ENCODE data around the gene NRG2. TPM values are rescaled to one million over a fixed set of nuclear protein-coding genes. Genes with fewer than 3 reads are reported as not detected.

NRG2 gene
- total RNA-seq, 2 experiments from 2014 or later = not detected

- Mint-ChIP-seq H3K4me3 (no peak overlapping the region), H3K27ac (no peak overlapping the region), H3K9me3 (no peaks in the 10 kb centered on the region), H3K36me3 (ENCODE audit: low read depth) (no peaks in the 10 kb centered on the region), H3K4me1 (ENCODE audit: low read depth) (no peaks in the 10 kb centered on the region), H3K27me3 (ENCODE audit: low read depth) (peaks cover 11% of the 10 kb centered on the region)
- no peak for DNase-seq
- CTCF ChIA-PET = interaction anchor here (2.1 kb wide), 1 partner anchor 44 kb away, joined by 8 read pairs; no protein-coding TSS in a partner anchor
- intact Hi-C loops (cut with micrococcal nuclease) = no loop called here
Observed at GRCh38 chr5:139924294-139925215, 118.5 kb downstream of the NRG2 start.

- intact Hi-C loops (cut with micrococcal nuclease) = no loop called here
- H3K4me3 Mint-ChIP-seq = no peak overlapping the region
- H3K4me1 Mint-ChIP-seq (ENCODE audit: low read depth) = no peaks in the 10 kb centered on the region
- DNase-seq = no peak
- CTCF ChIA-PET = interaction anchor here (0.7 kb wide), 1 partner anchor 22 kb away, joined by 3 read pairs; no protein-coding TSS in a partner anchor
- no peak overlapping the region for H3K27ac Mint-ChIP-seq
- no peaks in the 10 kb centered on the region for H3K9me3 Mint-ChIP-seq
- peaks cover 15% of the 10 kb centered on the region for H3K27me3 Mint-ChIP-seq (ENCODE audit: low read depth)
- no peaks in the 10 kb centered on the region for H3K36me3 Mint-ChIP-seq (ENCODE audit: low read depth)
Observed at GRCh38 chr5:139919308-139919707, 123.8 kb downstream of the NRG2 start.

GRCh38 chr5:139915834-139916233, 127.3 kb downstream of the NRG2 start:
- Mint-ChIP-seq H3K4me1 (ENCODE audit: low read depth) (no peaks in the 10 kb centered on the region), H3K27ac (no peak overlapping the region), H3K27me3 (ENCODE audit: low read depth) (peaks cover 12% of the 10 kb centered on the region), H3K36me3 (ENCODE audit: low read depth) (no peaks in the 10 kb centered on the region), H3K4me3 (no peak overlapping the region), H3K9me3 (no peaks in the 10 kb centered on the region)
- CTCF ChIA-PET = interaction anchor here (0.7 to 6.1 kb wide), 2 partner anchors 8 to 53 kb away, joined by 3 to 24 read pairs; no protein-coding TSS in a partner anchor
- DNase-seq = no peak
- intact Hi-C loops (cut with micrococcal nuclease) = no loop called here

GRCh38 chr5:139915266-139915665, 127.8 kb downstream of the NRG2 start:
- no peak overlapping the region for H3K4me3 Mint-ChIP-seq
- H3K27me3 Mint-ChIP-seq (ENCODE audit: low read depth) = peaks cover 12% of the 10 kb centered on the region
- intact Hi-C loops (cut with micrococcal nuclease) = no loop called here
- CTCF ChIA-PET = interaction anchor here (0.7 to 6.1 kb wide), 3 partner anchors 8 to 53 kb away, joined by 3 to 24 read pairs (median 3); no protein-coding TSS in a partner anchor
- DNase-seq = no peak
- no peaks in the 10 kb centered on the region for H3K36me3 Mint-ChIP-seq (ENCODE audit: low read depth)
- no peak overlapping the region for H3K27ac Mint-ChIP-seq
- no peaks in the 10 kb centered on the region for H3K9me3 Mint-ChIP-seq
- H3K4me1 Mint-ChIP-seq (ENCODE audit: low read depth) = no peaks in the 10 kb centered on the region

GRCh38 chr5:139914218-139914807, 128.8 kb downstream of the NRG2 start:
- H3K27ac Mint-ChIP-seq = no peak overlapping the region
- no peaks in the 10 kb centered on the region for H3K9me3 Mint-ChIP-seq
- H3K27me3 Mint-ChIP-seq (ENCODE audit: low read depth) = peaks cover 12% of the 10 kb centered on the region
- no peaks in the 10 kb centered on the region for H3K36me3 Mint-ChIP-seq (ENCODE audit: low read depth)
- DNase-seq = no peak
- H3K4me3 Mint-ChIP-seq = no peak overlapping the region
- H3K4me1 Mint-ChIP-seq (ENCODE audit: low read depth) = no peaks in the 10 kb centered on the region
- CTCF ChIA-PET = interaction anchor here (0.9 to 6.1 kb wide), 2 partner anchors 24 to 54 kb away, joined by 3 to 24 read pairs; no protein-coding TSS in a partner anchor
- intact Hi-C loops (cut with micrococcal nuclease) = no loop called here

GRCh38 chr5:139912804-139913203, 130.3 kb downstream of the NRG2 start:
- intact Hi-C loops (cut with micrococcal nuclease) = no loop called here
- no peaks in the 10 kb centered on the region for H3K9me3 Mint-ChIP-seq
- H3K36me3 Mint-ChIP-seq (ENCODE audit: low read depth) = no peaks in the 10 kb centered on the region
- peaks cover 12% of the 10 kb centered on the region for H3K27me3 Mint-ChIP-seq (ENCODE audit: low read depth)
- no peak for DNase-seq
- CTCF ChIA-PET = interaction anchor here (0.5 to 6.1 kb wide), 2 partner anchors 56 to 1106 kb away, joined by 3 to 24 read pairs; no protein-coding TSS in a partner anchor
- H3K27ac Mint-ChIP-seq = no peak overlapping the region
- H3K4me3 Mint-ChIP-seq = no peak overlapping the region
- H3K4me1 Mint-ChIP-seq (ENCODE audit: low read depth) = no peaks in the 10 kb centered on the region

GRCh38 chr5:139912158-139912557, 130.9 kb downstream of the NRG2 start:
- peaks cover 12% of the 10 kb centered on the region for H3K27me3 Mint-ChIP-seq (ENCODE audit: low read depth)
- H3K36me3 Mint-ChIP-seq (ENCODE audit: low read depth) = no peaks in the 10 kb centered on the region
- intact Hi-C loops (cut with micrococcal nuclease) = no loop called here
- H3K4me3 Mint-ChIP-seq = no peak overlapping the region
- CTCF ChIA-PET = interaction anchor here (0.6 to 6.1 kb wide), 2 partner anchors 56 to 1850 kb away, joined by 3 to 24 read pairs; no protein-coding TSS in a partner anchor
- DNase-seq = no peak
- no peaks in the 10 kb centered on the region for H3K4me1 Mint-ChIP-seq (ENCODE audit: low read depth)
- H3K9me3 Mint-ChIP-seq = no peaks in the 10 kb centered on the region
- no peak overlapping the region for H3K27ac Mint-ChIP-seq

GRCh38 chr5:139911425-139912120, 131.5 kb downstream of the NRG2 start:
- Mint-ChIP-seq H3K27ac (no peak overlapping the region), H3K4me1 (ENCODE audit: low read depth) (no peaks in the 10 kb centered on the region), H3K27me3 (ENCODE audit: low read depth) (peaks cover 8% of the 10 kb centered on the region), H3K4me3 (no peak overlapping the region), H3K9me3 (no peaks in the 10 kb centered on the region), H3K36me3 (ENCODE audit: low read depth) (no peaks in the 10 kb centered on the region)
- CTCF ChIA-PET = interaction anchor here (0.6 to 6.1 kb wide), 2 partner anchors 57 to 1851 kb away, joined by 3 to 24 read pairs; no protein-coding TSS in a partner anchor
- intact Hi-C loops (cut with micrococcal nuclease) = no loop called here
- no peak for DNase-seq

GRCh38 chr5:139910901-139911300, 132.2 kb downstream of the NRG2 start:
- Mint-ChIP-seq H3K9me3 (no peaks in the 10 kb centered on the region), H3K4me3 (no peak overlapping the region), H3K4me1 (ENCODE audit: low read depth) (no peaks in the 10 kb centered on the region), H3K36me3 (ENCODE audit: low read depth) (no peaks in the 10 kb centered on the region), H3K27ac (peak overlapping the region; percentile 12), H3K27me3 (ENCODE audit: low read depth) (peaks cover 7% of the 10 kb centered on the region)
- no peak for DNase-seq
- intact Hi-C loops (cut with micrococcal nuclease) = no loop called here
- CTCF ChIA-PET = no interaction called here

- Mint-ChIP-seq H3K9me3 (no peaks in the 10 kb centered on the region), H3K36me3 (ENCODE audit: low read depth) (no peaks in the 10 kb centered on the region), H3K4me3 (no peak overlapping the region), H3K27ac (no peak overlapping the region), H3K4me1 (ENCODE audit: low read depth) (no peaks in the 10 kb centered on the region), H3K27me3 (ENCODE audit: low read depth) (peaks cover 4% of the 10 kb centered on the region)
- CTCF ChIA-PET = interaction anchor here (0.8 kb wide), 1 partner anchor 163 kb away, joined by 3 read pairs; no protein-coding TSS in a partner anchor
- DNase-seq = no peak
- intact Hi-C loops (cut with micrococcal nuclease) = no loop called here
Observed at GRCh38 chr5:139910036-139910435, 133.1 kb downstream of the NRG2 start.

- CTCF ChIA-PET = interaction anchor here (0.6 kb wide), 1 partner anchor 71 kb away, joined by 4 read pairs; no protein-coding TSS in a partner anchor
- intact Hi-C loops (cut with micrococcal nuclease) = no loop called here
- no peak for DNase-seq
Observed at GRCh38 chr5:139908749-139909148, 134.3 kb downstream of the NRG2 start.

GRCh38 chr5:139906661-139907060, 136.4 kb downstream of the NRG2 start:
- Mint-ChIP-seq H3K9me3 (no peaks in the 10 kb centered on the region), H3K27me3 (ENCODE audit: low read depth) (peaks cover 18% of the 10 kb centered on the region), H3K4me3 (no peak overlapping the region), H3K36me3 (ENCODE audit: low read depth) (no peaks in the 10 kb centered on the region), H3K27ac (no peak overlapping the region), H3K4me1 (ENCODE audit: low read depth) (peaks cover 3% of the 10 kb centered on the region)
- DNase-seq = no peak
- CTCF ChIA-PET = no interaction called here
- intact Hi-C loops (cut with micrococcal nuclease) = no loop called here

More at GRCh38 chr5:139908749-139909148, 134.3 kb downstream of the NRG2 start:
- no peak overlapping the region for H3K4me3 Mint-ChIP-seq
- no peaks in the 10 kb centered on the region for H3K36me3 Mint-ChIP-seq (ENCODE audit: low read depth)
- no peaks in the 10 kb centered on the region for H3K9me3 Mint-ChIP-seq
- H3K27me3 Mint-ChIP-seq (ENCODE audit: low read depth) = peaks cover under 1% of the 10 kb centered on the region
- H3K27ac Mint-ChIP-seq = no peak overlapping the region
- no peaks in the 10 kb centered on the region for H3K4me1 Mint-ChIP-seq (ENCODE audit: low read depth)

All from activated naive CD4-positive, alpha-beta T cell treated with anti-CD3 and anti-CD28 coated beads for 36 hours (primary cell).